ENCODE data around the gene GNG7.

- TF ChIP-seq CTCF (IDR thresholded peaks at IDR 0.05) = no peak
- TF ChIP-seq POLR2A (IDR thresholded peaks at IDR 0.05) = no peak
Measured at GRCh38 chr19:2668175-2668763, 34.2 kb downstream of the GNG7 start.
